ENCODE results near the gene PARP6.

DNA sequence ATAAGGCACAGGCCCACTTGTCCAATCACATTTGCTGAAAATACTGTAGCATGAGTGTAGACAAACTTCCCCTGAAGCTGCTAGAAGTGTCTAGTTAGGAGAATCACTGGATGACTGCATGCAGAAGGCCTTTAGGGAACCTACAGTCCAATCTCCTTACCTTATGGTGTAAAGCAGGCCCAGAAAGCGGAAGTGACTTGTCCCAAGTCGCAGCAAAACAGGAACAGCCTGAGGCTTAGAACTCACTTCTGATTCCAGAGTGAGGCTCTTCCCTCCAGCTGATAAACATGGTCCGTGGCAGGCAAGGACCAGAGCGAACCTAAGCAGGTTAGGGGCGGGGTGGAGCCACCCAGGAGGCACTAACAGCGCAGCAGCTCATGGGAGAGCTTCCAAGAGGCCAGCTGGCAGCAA, 77.2 kb downstream of the PARP6 start:
- TF ChIP-seq POLR2A (IDR thresholded peaks at IDR 0.05): no peak
- TF ChIP-seq, protein P1, sequence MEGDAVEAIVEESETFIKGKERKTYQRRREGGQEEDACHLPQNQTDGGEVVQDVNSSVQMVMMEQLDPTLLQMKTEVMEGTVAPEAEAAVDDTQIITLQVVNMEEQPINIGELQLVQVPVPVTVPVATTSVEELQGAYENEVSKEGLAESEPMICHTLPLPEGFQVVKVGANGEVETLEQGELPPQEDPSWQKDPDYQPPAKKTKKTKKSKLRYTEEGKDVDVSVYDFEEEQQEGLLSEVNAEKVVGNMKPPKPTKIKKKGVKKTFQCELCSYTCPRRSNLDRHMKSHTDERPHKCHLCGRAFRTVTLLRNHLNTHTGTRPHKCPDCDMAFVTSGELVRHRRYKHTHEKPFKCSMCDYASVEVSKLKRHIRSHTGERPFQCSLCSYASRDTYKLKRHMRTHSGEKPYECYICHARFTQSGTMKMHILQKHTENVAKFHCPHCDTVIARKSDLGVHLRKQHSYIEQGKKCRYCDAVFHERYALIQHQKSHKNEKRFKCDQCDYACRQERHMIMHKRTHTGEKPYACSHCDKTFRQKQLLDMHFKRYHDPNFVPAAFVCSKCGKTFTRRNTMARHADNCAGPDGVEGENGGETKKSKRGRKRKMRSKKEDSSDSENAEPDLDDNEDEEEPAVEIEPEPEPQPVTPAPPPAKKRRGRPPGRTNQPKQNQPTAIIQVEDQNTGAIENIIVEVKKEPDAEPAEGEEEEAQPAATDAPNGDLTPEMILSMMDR (IDR thresholded peaks at IDR 0.05): no peak
